HepG2 (cell line): ENCODE data around the gene AGER. TPM values are rescaled to one million over a fixed set of nuclear protein-coding genes. Genes with fewer than 3 reads are reported as not detected.

Experiments
- ATAC-seq: fragments of 200-7000 bp; cut with Tn5 transposase; 3 replicates; pipeline ENCODE4 v1.9.1; 2020; ENCODE audit warnings: mild to moderate bottlenecking, moderate library complexity
- BruUV-seq: library from RNA; stranded (reverse); fragments of 400-500 nt; replicated peaks from 2 replicates; lab custom pipeline; 2021; lab: Mats Ljungman, UMichigan
- CTCF ChIA-PET: fragments of 300-600 bp; formaldehyde crosslinking; extraction: SDS; loops from one replicate; lab custom pipeline; 2021; ENCODE audit warnings: low total read pairs, inconsistent platforms, low intra/inter-chr PET ratio; lab: Yijun Ruan, JAX
- POLR2A ChIA-PET: fragments of 350-600 bp; sonication (Branson Sonifier 250); formaldehyde crosslinking; loops from one replicate; lab custom pipeline; 2020; ENCODE audit warnings: antibody characterized with exemption, inconsistent platforms; lab: Yijun Ruan, JAX
- DNase-seq: peaks from one replicate; pipeline ENCODE4 v3.0.0-alpha.2; 2015; ENCODE audit warnings: low spot score
- FAIRE-seq: peaks from 3 replicates; lab custom pipeline; 2011; peaks lifted over from hg19 to GRCh38; lab: Jason Lieb, UNC
- H2AFZ ChIP-seq: one replicate; pipeline ENCODE4 v1.6.1; 2011; ENCODE audit warnings: low read length, inconsistent platforms
- H3K27ac ChIP-seq: fragments of 300-600 bp; 3 replicates; pipeline ENCODE4 v1.8.0; 2011; ENCODE audit warnings: mixed run types, mild to moderate bottlenecking, mixed read lengths, low read length, inconsistent platforms; ENCODE audit not compliant: insufficient read depth; ENCODE audit errors: extremely low read length
- H3K27me3 ChIP-seq, 2 experiments: fragments of 200-600 bp in 1 of 2; 2 replicates in 1 of 2; 3 replicates in 1 of 2; pipeline versions ENCODE4 v1.6.0 to v1.8.0; 2011; ENCODE audit warnings: low read length in 2 of 2, mild to moderate bottlenecking in 2 of 2, moderate library complexity in 2 of 2, inconsistent platforms in 1 of 2; ENCODE audit not compliant: insufficient read depth in 2 of 2, control insufficient read depth in 1 of 2
- H3K36me3 ChIP-seq, 2 experiments: fragments of 200-600 bp in 1 of 2; replicated peaks in 1 of 2; 2 replicates in 1 of 2; 3 replicates in 1 of 2; pipeline versions ENCODE4 v1.5.1 to v1.8.0; 2011; ENCODE audit warnings: low read length in 2 of 2, inconsistent platforms in 1 of 2; ENCODE audit not compliant: insufficient read depth in 2 of 2, control insufficient read depth in 1 of 2
- H3K4me1 ChIP-seq: 2 replicates; pipeline ENCODE4 v1.5.1; 2012; ENCODE audit warnings: low read length, inconsistent platforms; ENCODE audit not compliant: insufficient read depth
- H3K4me2 ChIP-seq: 2 replicates; pipeline ENCODE4 v1.6.0; 2011; ENCODE audit warnings: low read depth, low read length, inconsistent platforms
- H3K4me3 ChIP-seq, 3 experiments: fragments of 200-600 bp in 1 of 3; sonication (generic), shearing (Covaris generic) in 1 of 3; replicated peaks in 1 of 3; 2 replicates each; pipeline ENCODE4 v1.5.1; 2011 to 2016; ENCODE audit warnings: low read length in 3 of 3, inconsistent platforms in 2 of 3, low read depth in 2 of 3, mild to moderate bottlenecking in 2 of 3, control low read depth in 1 of 3, mixed read lengths in 1 of 3; ENCODE audit not compliant: insufficient read depth in 1 of 3
- H3K79me2 ChIP-seq: one replicate; pipeline ENCODE4 v1.6.1; 2011; ENCODE audit warnings: low read length, inconsistent platforms; ENCODE audit not compliant: insufficient read depth
- H3K9ac ChIP-seq: 2 replicates; pipeline ENCODE4 v1.6.0; 2011; ENCODE audit warnings: mild to moderate bottlenecking, low read depth, low read length, inconsistent platforms; ENCODE audit not compliant: insufficient read depth
- H3K9me3 ChIP-seq: 2 replicates; pipeline ENCODE4 v1.5.1; 2012; ENCODE audit warnings: mild to moderate bottlenecking, low read length
- H4K20me1 ChIP-seq: 2 replicates; pipeline ENCODE4 v1.6.0; 2011; ENCODE audit warnings: inconsistent platforms, mild to moderate bottlenecking, low read length, moderate library complexity; ENCODE audit not compliant: insufficient read depth
- ELF4 ChIP-seq: sonication (generic); formaldehyde crosslinking; IDR thresholded peaks from 2 replicates; pipeline ENCODE4 v1.5.0; 2020; ENCODE audit warnings: missing genetic modification reagents, mild to moderate bottlenecking, moderate library complexity, borderline replicate concordance
- HDAC1 ChIP-seq: sonication (generic); formaldehyde crosslinking; IDR thresholded peaks from 2 replicates; pipeline ENCODE4 v1.5.1; 2020; ENCODE audit warnings: mild to moderate bottlenecking, missing genetic modification reagents
- KDM5A ChIP-seq: fragments of 200-600 bp; sonication (generic); IDR thresholded peaks from 2 replicates; pipeline ENCODE4 v1.7.0; 2018; ENCODE audit warnings: antibody characterized with exemption, mild to moderate bottlenecking, low read length, borderline replicate concordance
- RORA ChIP-seq: sonication (generic); formaldehyde crosslinking; IDR thresholded peaks from 2 replicates; pipeline ENCODE4 v1.5.0; 2020; ENCODE audit warnings: mild to moderate bottlenecking, missing genetic modification reagents, moderate library complexity
- SP5 ChIP-seq: IDR thresholded peaks from 2 replicates; pipeline ENCODE4 v1.6.1; 2016; ENCODE audit warnings: low read depth, borderline replicate concordance
- TAF1 ChIP-seq: sonication (generic); formaldehyde crosslinking; IDR thresholded peaks from 2 replicates; pipeline ENCODE4 v1.4.0; 2020; ENCODE audit warnings: missing genetic modification reagents
- ZBTB20 ChIP-seq: sonication (generic); formaldehyde crosslinking; IDR thresholded peaks from 2 replicates; pipeline ENCODE4 v1.8.1; 2023; ENCODE audit warnings: missing genetic modification reagents, low read depth, mild to moderate bottlenecking, borderline replicate concordance
- WGBS: methylation state at CpG from one replicate; pipeline ENCODE4 v1.1.6; 2017; ENCODE audit warnings: low lambda C conversion rate; 5-methylcytosine and 5-hydroxymethylcytosine counted together
- in situ Hi-C: cut with HindIII; loops from 2 replicates; pipeline ENCODE4 v1.10.0; 2017; ENCODE audit warnings: low pct_unique_long_range_greater_than_20kb; ENCODE audit not compliant: extremely low pct_ligation_motif_present
- intact Hi-C: fragments of 100-400 bp; cut with micrococcal nuclease; formaldehyde crosslinking; loops from one replicate; pipeline ENCODE4 v1.10.0; 2022; ENCODE audit not compliant: unreplicated experiment
- polyA plus RNA-seq, 8 experiments: library from polyadenylated mRNA; depleted of rRNA in 3 of 8; stranded (reverse) in 7 of 8; unstranded in 1 of 8; fragments of >200 nt; fragmentation: Illumina TruSeq in 4 of 8; extraction: Trizol in 4 of 8; gene quantifications; 2 replicates each; pipeline versions ENCODE4 v1.2.1 to v1.2.3, GENCODE V29; 2011 to 2016; ENCODE audit warnings: low read depth in 4 of 8, missing spikeins in 1 of 8, mixed read lengths in 1 of 8; ENCODE audit not compliant: insufficient read depth in 1 of 8
- total RNA-seq, 5 experiments: library from RNA; depleted of rRNA; stranded (reverse); fragments of >200 nt; fragmentation: Illumina TruSeq; extraction: Trizol; gene quantifications; 2 replicates each; pipeline ENCODE4 v1.2.3, GENCODE V29; 2016; ENCODE audit warnings: low read depth in 1 of 5
- TF ChIP-seq, protein P1 (sequence below): sonication (generic); formaldehyde crosslinking; IDR thresholded peaks from 2 replicates; pipeline ENCODE4 v1.4.0; 2020; ENCODE audit warnings: mild to moderate bottlenecking, missing genetic modification reagents
- TF ChIP-seq, protein P2 (sequence below): sonication (generic); formaldehyde crosslinking; IDR thresholded peaks from 2 replicates; pipeline ENCODE4 v1.4.0; 2020; ENCODE audit warnings: mild to moderate bottlenecking, missing genetic modification reagents
- TF ChIP-seq, protein P3 (sequence below): sonication (generic); formaldehyde crosslinking; IDR thresholded peaks from 2 replicates; pipeline ENCODE4 v1.4.0; 2020; ENCODE audit warnings: mild to moderate bottlenecking, missing genetic modification reagents

The AGER gene
- total and polyA plus RNA-seq, 2 of the 13 experiments (the other 11 are each of a cell fraction or from before 2014, with no cell fraction given): 1.9 to 5.1 TPM

DNA sequence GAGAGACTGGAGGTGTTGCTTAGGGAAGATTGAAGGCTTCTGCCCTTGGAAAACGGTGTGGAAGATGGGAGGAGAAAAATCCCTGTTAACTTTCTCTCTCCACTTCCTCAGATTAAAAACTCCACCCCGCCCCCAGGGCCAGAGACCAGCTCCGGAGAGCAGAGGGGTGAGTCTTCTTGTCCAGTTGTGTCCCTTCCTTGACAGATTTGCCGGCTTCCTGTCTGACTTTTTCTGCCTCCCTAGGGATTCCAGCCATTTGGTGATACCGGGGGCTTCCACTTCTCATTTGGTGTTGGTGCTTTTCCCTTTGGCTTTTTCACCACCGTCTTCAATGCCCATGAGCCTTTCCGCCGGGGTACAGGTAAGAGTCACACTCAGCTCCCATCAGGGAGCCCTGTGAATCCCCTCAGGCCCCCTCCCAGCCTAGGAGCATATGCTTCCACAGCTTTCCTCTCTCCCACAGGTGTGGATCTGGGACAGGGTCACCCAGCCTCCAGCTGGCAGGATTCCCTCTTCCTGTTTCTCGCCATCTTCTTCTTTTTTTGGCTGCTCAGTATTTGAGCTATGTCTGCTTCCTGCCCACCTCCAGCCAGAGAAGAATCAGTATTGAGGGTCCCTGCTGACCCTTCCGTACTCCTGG lies 4.2 kb downstream of the AGER start (continued):
- TF ChIP-seq, protein P1, sequence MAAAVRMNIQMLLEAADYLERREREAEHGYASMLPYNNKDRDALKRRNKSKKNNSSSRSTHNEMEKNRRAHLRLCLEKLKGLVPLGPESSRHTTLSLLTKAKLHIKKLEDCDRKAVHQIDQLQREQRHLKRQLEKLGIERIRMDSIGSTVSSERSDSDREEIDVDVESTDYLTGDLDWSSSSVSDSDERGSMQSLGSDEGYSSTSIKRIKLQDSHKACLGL: no peak
- TF ChIP-seq HDAC1 (CRISPR knock-in tag): no peak
- no peak for TF ChIP-seq KDM5A
- TF ChIP-seq, protein P2, sequence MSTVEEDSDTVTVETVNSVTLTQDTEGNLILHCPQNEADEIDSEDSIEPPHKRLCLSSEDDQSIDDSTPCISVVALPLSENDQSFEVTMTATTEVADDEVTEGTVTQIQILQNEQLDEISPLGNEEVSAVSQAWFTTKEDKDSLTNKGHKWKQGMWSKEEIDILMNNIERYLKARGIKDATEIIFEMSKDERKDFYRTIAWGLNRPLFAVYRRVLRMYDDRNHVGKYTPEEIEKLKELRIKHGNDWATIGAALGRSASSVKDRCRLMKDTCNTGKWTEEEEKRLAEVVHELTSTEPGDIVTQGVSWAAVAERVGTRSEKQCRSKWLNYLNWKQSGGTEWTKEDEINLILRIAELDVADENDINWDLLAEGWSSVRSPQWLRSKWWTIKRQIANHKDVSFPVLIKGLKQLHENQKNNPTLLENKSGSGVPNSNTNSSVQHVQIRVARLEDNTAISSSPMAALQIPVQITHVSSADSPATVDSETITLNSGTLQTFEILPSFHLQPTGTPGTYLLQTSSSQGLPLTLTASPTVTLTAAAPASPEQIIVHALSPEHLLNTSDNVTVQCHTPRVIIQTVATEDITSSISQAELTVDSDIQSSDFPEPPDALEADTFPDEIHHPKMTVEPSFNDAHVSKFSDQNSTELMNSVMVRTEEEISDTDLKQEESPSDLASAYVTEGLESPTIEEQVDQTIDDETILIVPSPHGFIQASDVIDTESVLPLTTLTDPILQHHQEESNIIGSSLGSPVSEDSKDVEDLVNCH (CRISPR knock-in tag): no peak

DNA sequence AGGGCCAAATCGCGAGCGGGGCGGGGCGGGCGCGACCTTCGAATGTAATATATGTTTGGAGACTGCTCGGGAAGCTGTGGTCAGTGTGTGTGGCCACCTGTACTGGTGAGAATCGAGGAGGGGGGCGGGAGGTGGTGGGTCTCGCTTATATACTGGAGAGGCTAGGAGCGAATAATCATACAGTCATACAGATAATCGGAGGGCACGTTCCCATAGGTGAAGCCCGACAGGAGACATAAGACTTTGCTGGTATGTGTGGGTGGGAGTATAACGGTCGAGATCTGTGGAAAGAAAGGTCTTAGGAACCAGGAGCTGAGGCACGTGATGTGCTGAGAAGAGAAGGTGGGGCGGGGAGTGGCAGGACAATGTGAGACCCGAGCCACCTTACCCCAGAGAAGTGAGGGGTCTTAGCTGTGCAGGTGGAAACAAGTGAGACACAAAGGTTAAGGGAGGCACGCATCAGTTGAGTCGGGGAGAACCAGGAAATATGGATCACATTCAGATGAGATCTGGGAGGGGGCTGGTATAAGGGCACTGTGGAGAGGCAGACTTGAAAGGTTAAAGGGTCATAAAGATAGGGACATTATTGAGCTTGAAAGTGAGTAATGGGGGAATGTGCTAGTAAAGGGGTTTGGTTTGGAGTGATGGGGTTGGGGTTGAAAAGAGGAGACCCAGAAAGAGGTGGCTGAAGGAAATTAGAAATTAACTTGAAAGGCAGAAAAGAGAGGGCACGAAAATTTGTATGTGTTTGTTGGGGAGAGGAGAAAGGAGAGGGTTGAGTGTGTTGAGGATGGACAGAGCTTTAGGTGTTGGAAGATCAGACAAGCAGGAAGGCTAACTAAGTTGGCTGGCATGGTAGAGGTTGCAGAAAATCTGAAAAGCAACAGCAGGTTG lies 5.3 kb downstream of the AGER start:
- peak overlapping the region; percentile 97 for H3K4me2 ChIP-seq
- POLR2A ChIA-PET: interaction anchor here (1.3 to 5.8 kb wide), 6 partner anchors 10 to 793 kb away, joined by 4 to 127 read pairs (median 10); partner anchors contain the start of genes ATF6B, GPANK1 and PBX2
- ATAC-seq: peak; percentile 8; the same call in 2 of the 3 replicates
- CTCF ChIA-PET: no interaction called here
- in situ Hi-C loops (no loop called here), intact Hi-C loops (loop anchor here (1.0 to 5.0 kb wide), 5 partner anchors 12 to 1089 kb away; partner anchors contain the start of genes ATF6B, PBX2 and PPT2)
- H4K20me1 ChIP-seq: no peaks in the 10 kb centered on the region
- H3K79me2 ChIP-seq: peaks cover 41% of the 10 kb centered on the region
- peaks cover 20 to 32% of the 10 kb centered on the region in 2 experiments; a peak in 4 of 5 replicates for H3K36me3 ChIP-seq
- no peak overlapping the region for H2AFZ ChIP-seq
- H3K4me3 ChIP-seq: peak overlapping the region; percentile 82 to 98 (median 83)
- peaks cover 45% of the 10 kb centered on the region for H3K4me1 ChIP-seq
- 3% methylated on average over 24 of the region's 24 CpGs for WGBS
- BruUV-seq: TSS peak; percentile 57
- H3K9ac ChIP-seq: peak overlapping the region; percentile 90
- DNase-seq: no peak
- H3K27me3 ChIP-seq: no peaks in the 10 kb centered on the region; a peak in 1 of 5 replicates
- FAIRE-seq: no peak
- H3K9me3 ChIP-seq: no peaks in the 10 kb centered on the region
- H3K27ac ChIP-seq: peak overlapping the region; percentile 97
- TF ChIP-seq ZBTB20 (no peak; the same call in 1 of the 2 replicates), ELF4 (CRISPR knock-in tag) (no peak), SP5 (CRISPR knock-in tag) (peak; percentile 55), RORA (CRISPR knock-in tag) (no peak), TAF1 (CRISPR knock-in tag) (peak; percentile 55)
- TF ChIP-seq, protein P3, sequence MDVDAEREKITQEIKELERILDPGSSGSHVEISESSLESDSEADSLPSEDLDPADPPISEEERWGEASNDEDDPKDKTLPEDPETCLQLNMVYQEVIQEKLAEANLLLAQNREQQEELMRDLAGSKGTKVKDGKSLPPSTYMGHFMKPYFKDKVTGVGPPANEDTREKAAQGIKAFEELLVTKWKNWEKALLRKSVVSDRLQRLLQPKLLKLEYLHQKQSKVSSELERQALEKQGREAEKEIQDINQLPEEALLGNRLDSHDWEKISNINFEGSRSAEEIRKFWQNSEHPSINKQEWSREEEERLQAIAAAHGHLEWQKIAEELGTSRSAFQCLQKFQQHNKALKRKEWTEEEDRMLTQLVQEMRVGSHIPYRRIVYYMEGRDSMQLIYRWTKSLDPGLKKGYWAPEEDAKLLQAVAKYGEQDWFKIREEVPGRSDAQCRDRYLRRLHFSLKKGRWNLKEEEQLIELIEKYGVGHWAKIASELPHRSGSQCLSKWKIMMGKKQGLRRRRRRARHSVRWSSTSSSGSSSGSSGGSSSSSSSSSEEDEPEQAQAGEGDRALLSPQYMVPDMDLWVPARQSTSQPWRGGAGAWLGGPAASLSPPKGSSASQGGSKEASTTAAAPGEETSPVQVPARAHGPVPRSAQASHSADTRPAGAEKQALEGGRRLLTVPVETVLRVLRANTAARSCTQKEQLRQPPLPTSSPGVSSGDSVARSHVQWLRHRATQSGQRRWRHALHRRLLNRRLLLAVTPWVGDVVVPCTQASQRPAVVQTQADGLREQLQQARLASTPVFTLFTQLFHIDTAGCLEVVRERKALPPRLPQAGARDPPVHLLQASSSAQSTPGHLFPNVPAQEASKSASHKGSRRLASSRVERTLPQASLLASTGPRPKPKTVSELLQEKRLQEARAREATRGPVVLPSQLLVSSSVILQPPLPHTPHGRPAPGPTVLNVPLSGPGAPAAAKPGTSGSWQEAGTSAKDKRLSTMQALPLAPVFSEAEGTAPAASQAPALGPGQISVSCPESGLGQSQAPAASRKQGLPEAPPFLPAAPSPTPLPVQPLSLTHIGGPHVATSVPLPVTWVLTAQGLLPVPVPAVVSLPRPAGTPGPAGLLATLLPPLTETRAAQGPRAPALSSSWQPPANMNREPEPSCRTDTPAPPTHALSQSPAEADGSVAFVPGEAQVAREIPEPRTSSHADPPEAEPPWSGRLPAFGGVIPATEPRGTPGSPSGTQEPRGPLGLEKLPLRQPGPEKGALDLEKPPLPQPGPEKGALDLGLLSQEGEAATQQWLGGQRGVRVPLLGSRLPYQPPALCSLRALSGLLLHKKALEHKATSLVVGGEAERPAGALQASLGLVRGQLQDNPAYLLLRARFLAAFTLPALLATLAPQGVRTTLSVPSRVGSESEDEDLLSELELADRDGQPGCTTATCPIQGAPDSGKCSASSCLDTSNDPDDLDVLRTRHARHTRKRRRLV (CRISPR knock-in tag): peak; percentile 57; the same call in 1 of the 2 replicates
